Nephron progenitor cell (in vitro differentiated cells): ENCODE results near the gene LRRC27.

Experiments used
- DNase-seq: peaks from one replicate; pipeline ENCODE4 v3.0.0; 2021
- H3K27ac Mint-ChIP-seq: 2 replicates; pipeline ENCODE4 v1.8.0; 2021; ENCODE audit warnings: mild to moderate bottlenecking, moderate library complexity, mixed read lengths
- H3K27me3 Mint-ChIP-seq: 2 replicates; pipeline ENCODE4 v1.8.0; 2021; ENCODE audit warnings: mild to moderate bottlenecking, low read depth, mixed read lengths; ENCODE audit not compliant: poor library complexity
- H3K36me3 Mint-ChIP-seq: 2 replicates; pipeline ENCODE4 v1.8.0; 2021; ENCODE audit warnings: low read depth, mixed read lengths
- H3K4me1 Mint-ChIP-seq: 2 replicates; pipeline ENCODE4 v1.8.0; 2021; ENCODE audit warnings: mixed read lengths
- H3K4me3 Mint-ChIP-seq: 2 replicates; pipeline ENCODE4 v1.8.0; 2021; ENCODE audit warnings: mild to moderate bottlenecking, moderate library complexity, mixed read lengths
- H3K9me3 Mint-ChIP-seq: 2 replicates; pipeline ENCODE4 v1.8.0; 2021; ENCODE audit warnings: mild to moderate bottlenecking, moderate library complexity, mixed read lengths
- CTCF ChIP-seq: fragments of 200-600 bp; sonication (generic); IDR thresholded peaks from 2 replicates; pipeline ENCODE4 v1.5.0; 2021; ENCODE audit warnings: antibody characterized with exemption

LRRC27 gene

GRCh38 chr10:132417257-132417910 lies 85.4 kb downstream of the LRRC27 start:
- H3K4me1 Mint-ChIP-seq, result peaks cover 62% of the 10 kb centered on the region
- no peaks in the 10 kb centered on the region for H3K9me3 Mint-ChIP-seq
- H3K4me3 Mint-ChIP-seq, result no peak overlapping the region
- no peak for DNase-seq
- peaks cover 8% of the 10 kb centered on the region for H3K27me3 Mint-ChIP-seq
- H3K36me3 Mint-ChIP-seq, result peaks cover 6% of the 10 kb centered on the region
- no peak for TF ChIP-seq CTCF
- no peak overlapping the region for H3K27ac Mint-ChIP-seq

GRCh38 chr10:132417957-132418441 lies 86.0 kb downstream of the LRRC27 start:
- Mint-ChIP-seq H3K27me3 (peaks cover 10% of the 10 kb centered on the region), H3K4me1 (peaks cover 62% of the 10 kb centered on the region), H3K4me3 (peak overlapping the region; percentile 5), H3K36me3 (peaks cover 6% of the 10 kb centered on the region), H3K9me3 (no peaks in the 10 kb centered on the region), H3K27ac (peak overlapping the region; percentile 54)
- no peak for TF ChIP-seq CTCF
- DNase-seq, result no peak

GRCh38 chr10:132418527-132419416 lies 86.8 kb downstream of the LRRC27 start:
- H3K27ac Mint-ChIP-seq, result no peak overlapping the region
- H3K9me3 Mint-ChIP-seq, result no peaks in the 10 kb centered on the region
- TF ChIP-seq CTCF, result no peak
- H3K4me1 Mint-ChIP-seq, result peaks cover 64% of the 10 kb centered on the region
- no peak overlapping the region for H3K4me3 Mint-ChIP-seq
- H3K27me3 Mint-ChIP-seq, result peaks cover 8% of the 10 kb centered on the region
- DNase-seq, result peak; percentile 55
- H3K36me3 Mint-ChIP-seq, result peaks cover 6% of the 10 kb centered on the region

- H3K4me1 Mint-ChIP-seq, result peaks cover 59% of the 10 kb centered on the region
- H3K9me3 Mint-ChIP-seq, result no peaks in the 10 kb centered on the region
- TF ChIP-seq CTCF, result no peak
- H3K27me3 Mint-ChIP-seq, result peaks cover 6% of the 10 kb centered on the region
- no peak overlapping the region for H3K27ac Mint-ChIP-seq
- H3K4me3 Mint-ChIP-seq, result no peak overlapping the region
- DNase-seq, result no peak
- H3K36me3 Mint-ChIP-seq, result peaks cover 6% of the 10 kb centered on the region
These were observed 87.8 kb downstream of the LRRC27 start for GRCh38 chr10:132419538-132420468.

GRCh38 chr10:132420469-132420980 lies 88.5 kb downstream of the LRRC27 start:
- TF ChIP-seq CTCF, result no peak
- DNase-seq, result no peak
- H3K9me3 Mint-ChIP-seq, result no peaks in the 10 kb centered on the region
- H3K27ac Mint-ChIP-seq, result no peak overlapping the region
- peaks cover 2% of the 10 kb centered on the region for H3K36me3 Mint-ChIP-seq
- peaks cover 4% of the 10 kb centered on the region for H3K27me3 Mint-ChIP-seq
- no peak overlapping the region for H3K4me3 Mint-ChIP-seq
- peaks cover 52% of the 10 kb centered on the region for H3K4me1 Mint-ChIP-seq
